Measurements from ENCODE around the gene MPPED2.

DNA sequence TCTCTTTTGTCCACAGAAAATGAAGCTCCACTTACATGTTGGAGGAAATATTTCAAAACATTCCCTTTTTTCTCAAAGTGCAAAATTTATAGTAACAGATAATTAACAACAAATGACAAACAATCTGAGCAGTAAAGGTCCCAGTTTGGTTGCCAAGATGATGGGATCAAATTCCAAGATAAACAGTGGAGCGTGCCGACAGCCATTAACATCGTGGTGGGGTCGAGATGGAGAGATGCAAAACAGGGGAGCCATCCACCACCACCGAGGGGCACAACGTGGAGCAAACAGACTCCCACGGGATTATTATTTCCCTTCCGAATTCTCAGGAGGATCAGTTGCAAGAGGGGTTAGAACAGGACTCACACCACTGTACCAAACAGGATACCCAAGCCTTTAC, 17.2 kb downstream of the MPPED2 start:
- TF ChIP-seq SIN3A (IDR thresholded peaks at IDR 0.05; ENCODE audit: low read depth) = no peak
- TF ChIP-seq ZNF274 (IDR thresholded peaks at IDR 0.05; ENCODE audit: low read depth, low read length) = no peak
- TF ChIP-seq, protein P1, sequence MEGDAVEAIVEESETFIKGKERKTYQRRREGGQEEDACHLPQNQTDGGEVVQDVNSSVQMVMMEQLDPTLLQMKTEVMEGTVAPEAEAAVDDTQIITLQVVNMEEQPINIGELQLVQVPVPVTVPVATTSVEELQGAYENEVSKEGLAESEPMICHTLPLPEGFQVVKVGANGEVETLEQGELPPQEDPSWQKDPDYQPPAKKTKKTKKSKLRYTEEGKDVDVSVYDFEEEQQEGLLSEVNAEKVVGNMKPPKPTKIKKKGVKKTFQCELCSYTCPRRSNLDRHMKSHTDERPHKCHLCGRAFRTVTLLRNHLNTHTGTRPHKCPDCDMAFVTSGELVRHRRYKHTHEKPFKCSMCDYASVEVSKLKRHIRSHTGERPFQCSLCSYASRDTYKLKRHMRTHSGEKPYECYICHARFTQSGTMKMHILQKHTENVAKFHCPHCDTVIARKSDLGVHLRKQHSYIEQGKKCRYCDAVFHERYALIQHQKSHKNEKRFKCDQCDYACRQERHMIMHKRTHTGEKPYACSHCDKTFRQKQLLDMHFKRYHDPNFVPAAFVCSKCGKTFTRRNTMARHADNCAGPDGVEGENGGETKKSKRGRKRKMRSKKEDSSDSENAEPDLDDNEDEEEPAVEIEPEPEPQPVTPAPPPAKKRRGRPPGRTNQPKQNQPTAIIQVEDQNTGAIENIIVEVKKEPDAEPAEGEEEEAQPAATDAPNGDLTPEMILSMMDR (IDR thresholded peaks at IDR 0.05 in 2 of 3, conservative IDR thresholded peaks at IDR 0.05 in 1 of 3; ENCODE audit: borderline replicate concordance in 1 of 3, insufficient read depth in 1 of 3, low read depth in 2 of 3, low read length in 2 of 3) = no peak
- TF ChIP-seq, protein P2, sequence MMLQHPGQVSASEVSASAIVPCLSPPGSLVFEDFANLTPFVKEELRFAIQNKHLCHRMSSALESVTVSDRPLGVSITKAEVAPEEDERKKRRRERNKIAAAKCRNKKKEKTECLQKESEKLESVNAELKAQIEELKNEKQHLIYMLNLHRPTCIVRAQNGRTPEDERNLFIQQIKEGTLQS (IDR thresholded peaks at IDR 0.05) = no peak
- TF ChIP-seq EZH2 (IDR thresholded peaks at IDR 0.05) = no peak
- TF ChIP-seq POLR2A (IDR thresholded peaks at IDR 0.05; ENCODE audit: borderline replicate concordance, extremely low read depth, insufficient read depth, insufficient read length) = no peak
- no peak for TF ChIP-seq POLR2AphosphoS5 (IDR thresholded peaks at IDR 0.05; ENCODE audit: low read depth, low read length)
- TF ChIP-seq, protein P3, sequence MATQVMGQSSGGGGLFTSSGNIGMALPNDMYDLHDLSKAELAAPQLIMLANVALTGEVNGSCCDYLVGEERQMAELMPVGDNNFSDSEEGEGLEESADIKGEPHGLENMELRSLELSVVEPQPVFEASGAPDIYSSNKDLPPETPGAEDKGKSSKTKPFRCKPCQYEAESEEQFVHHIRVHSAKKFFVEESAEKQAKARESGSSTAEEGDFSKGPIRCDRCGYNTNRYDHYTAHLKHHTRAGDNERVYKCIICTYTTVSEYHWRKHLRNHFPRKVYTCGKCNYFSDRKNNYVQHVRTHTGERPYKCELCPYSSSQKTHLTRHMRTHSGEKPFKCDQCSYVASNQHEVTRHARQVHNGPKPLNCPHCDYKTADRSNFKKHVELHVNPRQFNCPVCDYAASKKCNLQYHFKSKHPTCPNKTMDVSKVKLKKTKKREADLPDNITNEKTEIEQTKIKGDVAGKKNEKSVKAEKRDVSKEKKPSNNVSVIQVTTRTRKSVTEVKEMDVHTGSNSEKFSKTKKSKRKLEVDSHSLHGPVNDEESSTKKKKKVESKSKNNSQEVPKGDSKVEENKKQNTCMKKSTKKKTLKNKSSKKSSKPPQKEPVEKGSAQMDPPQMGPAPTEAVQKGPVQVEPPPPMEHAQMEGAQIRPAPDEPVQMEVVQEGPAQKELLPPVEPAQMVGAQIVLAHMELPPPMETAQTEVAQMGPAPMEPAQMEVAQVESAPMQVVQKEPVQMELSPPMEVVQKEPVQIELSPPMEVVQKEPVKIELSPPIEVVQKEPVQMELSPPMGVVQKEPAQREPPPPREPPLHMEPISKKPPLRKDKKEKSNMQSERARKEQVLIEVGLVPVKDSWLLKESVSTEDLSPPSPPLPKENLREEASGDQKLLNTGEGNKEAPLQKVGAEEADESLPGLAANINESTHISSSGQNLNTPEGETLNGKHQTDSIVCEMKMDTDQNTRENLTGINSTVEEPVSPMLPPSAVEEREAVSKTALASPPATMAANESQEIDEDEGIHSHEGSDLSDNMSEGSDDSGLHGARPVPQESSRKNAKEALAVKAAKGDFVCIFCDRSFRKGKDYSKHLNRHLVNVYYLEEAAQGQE (IDR thresholded peaks at IDR 0.05; ENCODE audit: low read depth) = no peak
- TF ChIP-seq RAD21 (IDR thresholded peaks at IDR 0.05; ENCODE audit: low read depth) = no peak
- TF ChIP-seq EZH2phosphoT487 (IDR thresholded peaks at IDR 0.05; ENCODE audit: borderline replicate concordance) = no peak
- no peak for TF ChIP-seq ZFX (IDR thresholded peaks at IDR 0.05)
- no peak for TF ChIP-seq SP1 (IDR thresholded peaks at IDR 0.05; ENCODE audit: low read depth)
- TF ChIP-seq, protein P4, sequence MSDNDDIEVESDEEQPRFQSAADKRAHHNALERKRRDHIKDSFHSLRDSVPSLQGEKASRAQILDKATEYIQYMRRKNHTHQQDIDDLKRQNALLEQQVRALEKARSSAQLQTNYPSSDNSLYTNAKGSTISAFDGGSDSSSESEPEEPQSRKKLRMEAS (IDR thresholded peaks at IDR 0.05) = no peak
- no peak for TF ChIP-seq JUND (IDR thresholded peaks at IDR 0.05)
